ENCODE results near the gene CCIN.

The CCIN gene

DNA sequence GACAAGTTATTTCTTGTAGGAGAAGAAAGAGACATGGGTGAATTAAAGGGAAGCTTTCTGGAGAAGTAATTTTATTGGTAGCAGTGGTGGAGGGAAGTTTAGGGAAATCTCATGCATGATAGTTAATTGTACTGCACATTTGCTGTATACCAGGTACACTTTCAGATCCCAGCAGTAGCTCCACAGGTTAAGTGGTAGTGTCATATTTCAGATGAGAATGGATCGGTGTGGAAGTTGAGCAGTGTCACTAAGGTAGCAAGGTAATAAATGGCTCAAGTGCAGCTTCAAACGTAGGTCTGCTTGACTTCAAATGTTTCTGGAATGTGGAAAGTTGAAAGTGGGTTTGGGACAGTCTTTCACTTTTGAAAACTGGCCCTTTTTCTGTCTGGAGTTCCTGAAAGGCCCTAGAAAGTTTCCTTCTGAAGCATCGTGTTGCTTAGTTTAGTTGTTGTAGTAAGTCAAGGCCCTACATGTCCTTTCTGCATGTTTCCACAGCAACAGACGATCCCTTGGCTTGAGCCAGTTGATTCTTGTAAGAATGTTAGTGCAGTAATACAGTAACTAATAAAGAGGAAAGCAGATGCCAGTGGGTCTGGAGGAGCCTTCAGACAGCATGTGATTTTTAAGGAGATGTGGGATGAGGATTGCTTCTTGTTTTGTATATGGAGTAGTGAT lies 25.3 kb downstream of the CCIN start:
- DNase-seq, result no peak

DNA sequence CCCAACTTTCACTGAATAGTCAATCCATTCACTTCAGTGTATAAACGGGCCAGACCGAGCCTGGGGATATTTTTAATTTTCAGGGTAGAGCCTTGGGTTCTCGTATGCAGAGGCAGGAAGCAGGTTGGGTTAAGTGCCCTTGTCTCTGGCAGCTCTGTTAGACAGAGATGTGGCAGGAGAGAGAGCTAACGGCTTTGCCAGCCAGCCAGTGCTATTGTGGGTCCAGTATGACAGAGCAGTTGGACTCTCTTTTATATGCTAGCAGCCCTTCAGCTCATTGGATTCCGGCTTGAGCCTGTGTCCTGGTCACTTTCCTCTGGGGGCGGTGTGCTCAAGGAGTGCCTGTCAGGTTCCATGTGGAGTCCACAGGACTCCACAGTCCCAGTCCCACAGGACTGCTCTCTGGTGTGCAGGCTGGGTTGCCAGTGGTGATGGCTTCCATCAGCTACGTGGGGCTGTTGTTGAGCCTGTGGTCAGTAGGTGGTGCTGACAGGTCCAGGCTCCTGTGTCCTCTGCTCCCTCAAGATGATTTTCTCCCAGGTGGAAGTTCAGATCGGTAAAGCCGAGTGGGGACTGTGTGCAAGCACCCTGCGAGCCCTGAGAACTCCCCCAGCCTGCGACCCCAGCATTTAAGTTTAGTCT lies 35.8 kb downstream of the CCIN start:
- DNase-seq, result no peak

DNA sequence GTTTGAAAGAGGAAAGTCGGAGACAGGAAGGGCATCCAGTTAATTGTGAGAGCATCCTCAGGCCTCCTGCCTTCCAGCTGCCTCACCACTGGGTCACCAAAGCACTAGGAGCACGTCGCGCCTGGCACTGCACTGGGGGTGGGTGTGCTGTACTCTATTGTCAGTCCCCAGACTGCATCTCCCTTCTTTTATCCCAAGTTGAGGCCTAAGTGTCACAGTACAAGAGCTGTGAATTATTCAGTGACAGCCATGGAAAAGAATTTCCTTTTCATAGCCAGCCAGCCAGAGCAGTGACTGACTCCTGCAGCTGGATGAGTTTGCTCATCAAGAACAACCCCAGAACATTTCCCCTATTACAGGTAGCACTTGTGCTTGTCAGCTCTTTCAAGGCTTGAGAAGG lies 37.8 kb downstream of the CCIN start:
- DNase-seq, result no peak

DNA sequence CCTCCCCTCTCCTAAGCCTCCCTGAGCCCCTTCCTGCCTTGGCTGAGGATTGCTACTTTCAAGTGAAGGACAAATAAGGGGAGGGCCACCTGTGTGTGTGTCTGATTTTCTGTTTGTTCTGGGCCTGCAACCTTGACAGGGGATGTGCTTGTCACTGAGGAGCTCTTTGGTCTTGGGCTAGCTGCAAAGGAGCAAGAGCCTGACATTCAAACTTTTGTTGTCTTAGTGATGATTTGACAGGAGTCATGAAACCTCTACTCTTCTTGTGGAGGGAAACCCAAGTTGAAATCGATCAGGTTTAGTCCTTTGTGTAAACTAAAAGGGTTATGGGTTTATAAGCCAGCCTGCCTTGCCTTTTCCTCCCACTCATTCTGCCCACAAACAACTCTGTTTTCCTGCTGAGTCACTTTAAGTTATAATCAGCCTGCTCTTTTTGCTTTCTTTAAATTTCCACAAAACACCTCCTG lies 38.4 kb downstream of the CCIN start:
- no peak for DNase-seq

DNA sequence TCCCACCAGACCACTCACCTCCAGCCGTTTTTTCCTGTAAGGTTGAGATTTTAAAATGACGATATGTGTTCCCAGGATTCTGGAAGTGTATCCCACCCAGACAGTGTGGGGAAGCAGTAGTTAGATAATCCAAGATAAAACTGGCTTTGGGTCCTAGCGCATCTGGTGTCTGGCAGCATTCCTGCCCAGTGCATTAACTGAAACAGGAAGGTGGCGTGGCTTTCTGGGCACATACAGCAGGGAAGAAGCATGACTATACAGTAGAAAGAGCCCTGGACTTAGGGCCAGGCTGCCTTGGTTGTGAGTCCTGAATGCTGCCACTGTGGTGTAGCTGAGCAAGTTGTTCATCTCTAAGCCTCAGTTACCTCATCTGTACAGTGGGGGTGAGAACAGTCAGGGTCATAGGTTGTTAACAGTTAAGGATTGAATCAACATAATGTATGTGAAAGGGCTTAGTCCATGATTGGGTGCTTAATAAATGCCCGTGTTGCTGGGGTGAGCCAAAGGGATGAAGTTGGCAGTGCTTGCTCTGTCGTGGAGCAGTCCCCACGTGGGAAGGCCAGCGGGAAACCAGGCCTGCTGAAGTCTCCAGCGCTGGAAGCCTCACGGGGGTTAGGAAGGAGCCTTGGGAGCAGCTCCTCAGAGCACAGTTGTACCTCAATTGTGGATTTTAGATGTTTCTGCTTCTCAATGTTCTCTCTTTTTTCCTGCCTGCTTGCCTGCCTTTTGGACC lies 39.5 kb downstream of the CCIN start:
- no peak for DNase-seq

DNA sequence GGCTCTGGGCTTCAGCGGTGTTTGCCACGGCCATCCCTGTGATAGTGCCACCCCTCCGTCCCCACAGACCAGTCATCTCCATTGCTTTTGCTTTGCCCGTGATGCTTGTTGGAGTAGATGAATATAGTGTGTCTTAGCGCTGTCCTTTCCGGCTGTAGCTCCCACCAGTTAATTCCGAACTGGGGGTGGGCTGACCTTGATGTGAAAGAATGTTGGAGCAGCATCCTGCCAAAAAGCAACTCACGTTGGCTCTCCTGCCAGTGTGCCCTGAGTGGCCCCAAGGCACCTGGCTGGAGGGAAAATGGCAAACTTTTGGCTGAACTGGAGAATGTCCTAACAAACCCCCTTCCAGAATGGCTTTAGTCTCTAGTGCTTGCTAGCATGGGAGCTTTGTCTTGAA lies 41.5 kb downstream of the CCIN start:
- no peak for DNase-seq

DNA sequence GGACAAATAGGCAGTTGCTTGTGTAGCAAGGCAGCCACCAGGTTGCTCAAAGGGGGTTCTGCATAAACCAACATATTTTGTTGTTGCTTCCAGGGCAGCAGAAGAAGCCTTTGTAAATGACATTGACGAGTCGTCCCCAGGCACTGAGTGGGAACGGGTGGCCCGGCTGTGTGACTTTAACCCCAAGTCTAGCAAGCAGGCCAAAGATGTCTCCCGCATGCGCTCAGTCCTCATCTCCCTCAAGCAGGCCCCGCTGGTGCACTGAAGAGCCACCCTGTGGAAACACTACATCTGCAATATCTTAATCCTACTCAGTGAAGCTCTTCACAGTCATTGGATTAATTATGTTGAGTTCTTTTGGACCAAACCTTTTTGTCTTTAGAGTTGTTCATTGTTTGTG lies 42.3 kb downstream of the CCIN start:
- DNase-seq, result no peak

DNA sequence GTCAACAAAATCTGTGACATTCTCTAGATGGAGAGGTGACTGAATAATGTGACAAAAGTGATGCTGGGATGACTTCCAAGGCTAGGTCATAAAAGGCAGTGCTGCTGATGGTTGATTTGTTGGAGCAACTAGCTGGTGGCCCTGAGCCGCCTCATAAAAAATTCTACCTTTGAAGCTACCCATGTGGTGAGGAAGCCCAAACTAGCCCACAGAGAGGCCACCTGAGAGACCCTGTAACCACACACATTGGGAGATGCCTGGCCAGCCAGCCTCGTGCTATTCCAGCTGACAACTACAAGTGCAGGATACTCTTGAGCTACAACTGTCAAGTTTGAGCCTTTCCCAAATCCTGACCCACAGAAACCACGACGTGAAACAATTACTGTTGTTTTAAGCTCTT lies 44.2 kb downstream of the CCIN start:
- no peak for DNase-seq

DNA sequence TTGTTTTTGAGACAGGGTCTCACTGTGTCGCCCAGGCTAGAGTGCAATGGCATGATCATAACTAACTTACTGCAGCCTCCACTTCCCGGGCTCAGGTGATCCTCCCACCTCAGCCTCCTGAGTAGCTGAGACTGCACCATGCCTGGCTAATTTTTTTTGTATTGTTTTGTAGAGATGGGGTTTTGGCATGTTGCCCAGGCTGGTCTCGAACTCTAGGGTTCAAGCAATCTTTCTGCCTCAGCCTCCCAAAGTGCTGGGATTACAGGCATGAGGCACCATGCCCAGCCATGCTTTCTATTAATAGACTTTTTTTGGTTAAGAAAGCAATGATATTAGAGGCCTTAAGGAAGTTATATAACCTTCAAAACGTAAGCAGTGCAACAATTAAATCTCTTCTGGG lies 44.8 kb downstream of the CCIN start:
- no peak for DNase-seq

DNA sequence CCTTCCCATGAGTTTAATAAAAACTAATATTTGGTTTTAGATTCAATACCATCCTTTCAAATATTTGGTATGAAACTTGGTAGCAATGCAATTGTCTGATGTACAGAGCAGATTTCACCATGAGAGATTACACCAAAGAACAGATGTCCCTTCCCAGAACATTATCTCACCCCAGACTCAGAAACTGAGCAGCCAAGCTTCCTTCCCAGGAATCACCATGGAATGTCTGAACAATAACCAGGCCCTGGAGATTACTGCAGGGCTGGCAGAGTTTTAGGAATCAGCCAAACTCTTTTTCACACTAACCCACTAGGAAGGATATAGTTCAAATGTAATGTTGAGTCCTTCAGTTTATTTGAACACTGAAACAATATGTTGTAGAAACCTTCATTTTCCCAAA lies 45.4 kb downstream of the CCIN start:
- DNase-seq, result no peak

DNA sequence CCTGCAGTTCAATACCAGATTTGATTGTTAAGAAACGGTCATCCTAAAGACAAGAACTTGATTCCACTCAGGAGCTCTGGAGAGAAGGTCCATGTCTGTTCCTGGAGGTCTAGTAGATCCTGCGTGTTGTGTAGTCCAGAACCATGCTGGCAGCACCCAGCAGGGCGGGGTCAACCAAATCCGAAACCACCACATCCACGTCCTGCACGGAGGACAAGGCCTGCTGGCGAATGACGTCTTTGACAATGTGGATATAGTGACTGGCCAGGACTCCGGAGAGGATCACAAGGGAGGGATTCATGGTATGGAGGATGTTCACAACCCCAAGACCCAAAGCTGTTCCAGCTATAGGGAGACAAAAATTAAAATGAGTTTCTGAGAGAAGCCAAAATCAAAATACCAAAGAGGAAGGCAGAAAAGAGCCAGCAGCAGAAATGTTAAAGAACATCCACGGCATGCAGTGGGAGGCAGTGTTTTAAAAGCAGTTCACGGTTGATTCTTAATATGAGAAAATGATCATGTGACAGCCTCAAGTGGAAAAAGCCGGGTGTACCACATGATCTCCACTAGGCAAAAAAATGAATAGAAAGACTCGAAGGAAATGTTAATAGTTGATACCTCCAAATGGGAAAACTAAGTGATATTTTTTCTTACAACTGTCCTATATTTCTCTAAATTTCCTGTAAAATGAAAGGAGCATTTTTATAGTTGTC lies 48.2 kb downstream of the CCIN start:
- DNase-seq, result no peak

DNA sequence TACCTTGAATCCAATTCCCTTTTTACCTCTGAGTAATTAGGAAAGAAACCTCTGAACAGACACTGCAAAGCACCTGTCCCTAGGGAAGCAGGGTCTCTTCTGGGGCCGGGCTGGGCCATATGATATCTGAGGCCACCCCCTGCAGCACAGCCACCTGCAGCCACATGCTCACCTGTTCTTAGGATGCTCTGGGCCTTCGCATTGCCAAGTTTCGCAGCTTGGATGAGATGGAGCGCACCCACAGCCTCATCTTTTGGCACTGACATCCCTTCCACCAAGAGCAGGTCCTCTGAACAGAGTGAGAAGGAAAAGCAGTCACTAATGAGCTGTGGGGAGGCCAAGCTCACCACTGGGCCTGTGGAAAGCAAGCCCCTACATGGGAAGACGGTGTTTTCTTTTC lies 48.8 kb downstream of the CCIN start:
- DNase-seq, result no peak

DNA sequence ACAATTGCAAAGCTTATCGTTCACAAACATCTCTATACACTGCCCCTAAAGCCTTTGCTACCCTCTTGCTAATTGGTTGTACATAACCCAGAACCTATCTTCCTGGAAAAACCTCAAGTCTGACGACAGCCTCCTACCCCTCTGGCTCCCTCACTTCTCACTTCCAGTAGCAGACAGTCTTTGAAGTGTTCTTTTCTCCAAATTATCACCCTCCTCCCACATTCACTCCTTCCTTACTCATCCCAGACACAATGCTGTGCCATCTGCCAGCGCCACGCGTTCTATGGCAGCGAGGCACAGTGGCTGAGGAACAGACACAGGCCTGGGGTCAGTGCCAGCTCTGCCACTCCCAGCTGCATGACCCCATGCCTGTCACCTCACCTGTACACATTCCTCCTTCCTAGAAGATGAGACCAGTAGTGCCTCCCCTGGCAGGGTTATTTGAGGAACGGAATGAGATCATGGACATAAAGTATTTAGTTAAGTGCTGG lies 49.3 kb downstream of the CCIN start:
- DNase-seq, result peak; percentile 36

Measured in stimulated activated CD8-positive, alpha-beta memory T cell treated with anti-CD3 and anti-CD28 coated beads, Interleukin-4, amount 100 ng/mL, for 48 hours (primary cell).